HCT116 (cell line): ENCODE data around the gene SLC1A3. TPM values are rescaled to one million over a fixed set of nuclear protein-coding genes. Genes with fewer than 3 reads are reported as not detected.

ENCODE experiments used
- ATAC-seq: fragments of 200-7000 bp; cut with Tn5 transposase; 2 replicates; pipeline ENCODE4 v1.9.1; 2020; ENCODE audit warnings: mild to moderate bottlenecking, moderate library complexity
- BruUV-seq: library from RNA; stranded (reverse); fragments of 400-500 nt; replicated peaks from 2 replicates; lab custom pipeline; 2021; lab: Mats Ljungman, UMichigan
- CTCF ChIA-PET: fragments of 300-600 bp; sonication (Branson Sonifier 250); formaldehyde crosslinking; loops from one replicate; lab custom pipeline; 2021; ENCODE audit warnings: antibody characterized with exemption; lab: Charles Lee
- POLR2A ChIA-PET: fragments of 300-600, 350-600 bp; sonication (Branson Sonifier 250); formaldehyde crosslinking; loops from one replicate; lab custom pipeline; 2021; ENCODE audit warnings: antibody characterized with exemption; lab: Charles Lee
- RAD21 ChIA-PET, 2 experiments: fragments of 300-600 bp; sonication (Branson Sonifier 250); formaldehyde crosslinking; loops; one replicate each; lab custom pipeline; 2023; ENCODE audit warnings: low total read pairs in 2 of 2; ENCODE audit not compliant: uncharacterized antibody in 2 of 2, unreplicated experiment in 2 of 2, low non-redundant PET in 1 of 2; lab: Charles Lee
- DNase-seq: peaks from one replicate; pipeline ENCODE4 v3.0.0-alpha.2; 2010; ENCODE audit warnings: low read depth, low spot score
- H2AFZ ChIP-seq: fragments of 200-600 bp; shearing (Covaris generic), sonication (generic); 2 replicates; pipeline ENCODE4 v1.6.1; 2017; ENCODE audit warnings: low read depth, mixed run types, mixed read lengths, antibody characterized with exemption, low read length; ENCODE audit not compliant: poor library complexity, severe bottlenecking
- H3K27ac ChIP-seq: 2 replicates; pipeline ENCODE4 v1.5.1; 2012; ENCODE audit warnings: low read depth, low read length
- H3K27me3 ChIP-seq: fragments of 200-600 bp; sonication (generic); 2 replicates; pipeline ENCODE4 v1.6.1; 2016; ENCODE audit warnings: mixed run types, low read length, mixed read lengths; ENCODE audit not compliant: insufficient read depth
- H3K36me3 ChIP-seq, 2 experiments: fragments of 200-500 bp in 1 of 2; fragments of 200-600 bp in 1 of 2; sonication (Bioruptor generic) in 1 of 2; sonication (generic) in 1 of 2; 2 replicates each; pipeline versions ENCODE4 v1.5.1 to v1.6.1; 2014 to 2016; ENCODE audit warnings: low read length in 2 of 2, inconsistent platforms in 1 of 2, mixed read lengths in 1 of 2, mixed run types in 1 of 2; ENCODE audit not compliant: insufficient read depth in 2 of 2, control insufficient read depth in 1 of 2
- H3K4me1 ChIP-seq, 2 experiments: fragments of 200-600 bp in 1 of 2; sonication (generic) in 1 of 2; 2 replicates each; pipeline versions ENCODE4 v1.5.1 to v1.6.1; 2012 to 2017; ENCODE audit warnings: low read length in 2 of 2, inconsistent platforms in 1 of 2, mild to moderate bottlenecking in 1 of 2, mixed read lengths in 1 of 2, mixed run types in 1 of 2, moderate library complexity in 1 of 2; ENCODE audit not compliant: insufficient read depth in 2 of 2, control insufficient read depth in 1 of 2
- H3K4me2 ChIP-seq: fragments of 200-600 bp; sonication (generic); 2 replicates; pipeline ENCODE4 v1.6.1; 2017; ENCODE audit warnings: mixed run types, low read length, mixed read lengths
- H3K4me3 ChIP-seq, 2 experiments: fragments of 200-600 bp in 1 of 2; sonication (generic) in 1 of 2; replicated peaks in 1 of 2; 2 replicates each; pipeline ENCODE4 v1.5.1; 2011 to 2016; ENCODE audit warnings: low read length in 2 of 2, control low read depth in 1 of 2, low read depth in 1 of 2, mild to moderate bottlenecking in 1 of 2, mixed read lengths in 1 of 2, mixed run types in 1 of 2
- H3K79me2 ChIP-seq: fragments of 200-600 bp; sonication (generic); 2 replicates; pipeline ENCODE4 v1.6.1; 2017; ENCODE audit warnings: mild to moderate bottlenecking, mixed run types, low read length, moderate library complexity, mixed read lengths; ENCODE audit not compliant: insufficient read depth
- H3K9ac ChIP-seq: fragments of 200-600 bp; sonication (generic); 2 replicates; pipeline ENCODE4 v1.6.1; 2016; ENCODE audit warnings: low read length, mixed read lengths
- H3K9me2 ChIP-seq: fragments of 200-600 bp; sonication (generic), shearing (Covaris generic); 2 replicates; pipeline ENCODE4 v1.6.1; 2017; ENCODE audit warnings: mixed run types, mild to moderate bottlenecking, moderate library complexity; ENCODE audit not compliant: insufficient read depth
- H3K9me3 ChIP-seq, 2 experiments: fragments of 200-500 bp in 1 of 2; fragments of 200-600 bp in 1 of 2; sonication (Bioruptor generic) in 1 of 2; sonication (generic) in 1 of 2; 2 replicates each; pipeline ENCODE4 v1.6.1; 2014 to 2017; ENCODE audit warnings: low read length in 2 of 2, mixed read lengths in 2 of 2, inconsistent platforms in 1 of 2, low read depth in 1 of 2, mild to moderate bottlenecking in 1 of 2, mixed run types in 1 of 2, moderate library complexity in 1 of 2; ENCODE audit not compliant: control insufficient read depth in 1 of 2, insufficient read depth in 1 of 2
- H4K20me1 ChIP-seq: fragments of 200-600 bp; sonication (generic), shearing (Covaris generic); 2 replicates; pipeline ENCODE4 v1.6.1; 2017; ENCODE audit warnings: mixed run types, mild to moderate bottlenecking, moderate library complexity; ENCODE audit not compliant: insufficient read depth
- CEBPB ChIP-seq: IDR thresholded peaks from 2 replicates; pipeline ENCODE4 v1.6.1; 2012; ENCODE audit warnings: low read depth
- EGR1 ChIP-seq: IDR thresholded peaks from 2 replicates; pipeline ENCODE4 v1.6.1; 2012; ENCODE audit warnings: low read depth
- ELF1 ChIP-seq: IDR thresholded peaks from 2 replicates; pipeline ENCODE4 v1.6.1; 2012; ENCODE audit warnings: low read depth, borderline replicate concordance
- EZH2 ChIP-seq: fragments of 200-600 bp; sonication (generic); IDR thresholded peaks from 2 replicates; pipeline ENCODE4 v1.6.1; 2017; ENCODE audit warnings: antibody characterized with exemption, mixed run types
- EZH2phosphoT487 ChIP-seq: fragments of 200-600 bp; IDR thresholded peaks from 2 replicates; pipeline ENCODE4 v1.6.1; 2018; ENCODE audit warnings: antibody characterized with exemption, borderline replicate concordance
- RAD21 ChIP-seq: IDR thresholded peaks from 2 replicates; pipeline ENCODE4 v1.6.1; 2012; ENCODE audit warnings: low read depth, mild to moderate bottlenecking
- SIN3A ChIP-seq: IDR thresholded peaks from 2 replicates; pipeline ENCODE4 v1.6.1; 2012; ENCODE audit warnings: low read depth
- SRF ChIP-seq: IDR thresholded peaks from 2 replicates; pipeline ENCODE4 v1.6.1; 2012; ENCODE audit warnings: low read depth
- YY1 ChIP-seq: IDR thresholded peaks from 2 replicates; pipeline ENCODE4 v1.6.1; 2011; ENCODE audit warnings: low read length, low read depth, moderate library complexity, mild to moderate bottlenecking; ENCODE audit not compliant: insufficient replicate concordance; ENCODE audit errors: extremely low read depth
- intact Hi-C: fragments of 100-400 bp; cut with micrococcal nuclease; formaldehyde crosslinking; loops from 2 replicates; pipeline ENCODE4 v1.10.0; 2022
- total RNA-seq: library from RNA; stranded (reverse); gene quantifications from one replicate; pipeline ENCODE4 v1.2.1, GENCODE V29; 2021; ENCODE audit not compliant: unreplicated experiment
- TF ChIP-seq, protein P1 (sequence below): IDR thresholded peaks from 2 replicates; pipeline ENCODE4 v1.6.1; 2012; ENCODE audit warnings: low read depth
- TF ChIP-seq, protein P2 (sequence below): IDR thresholded peaks from 2 replicates; pipeline ENCODE4 v1.6.1; 2011; ENCODE audit warnings: mild to moderate bottlenecking, low read length, moderate library complexity; ENCODE audit not compliant: insufficient replicate concordance; ENCODE audit errors: extremely low read depth
- TF ChIP-seq, protein P3 (sequence below): IDR thresholded peaks from 2 replicates; pipeline ENCODE4 v1.6.1; 2012

Gene SLC1A3
- total RNA-seq, 1 experiment from 2014 or later = 12.9 TPM

DNA sequence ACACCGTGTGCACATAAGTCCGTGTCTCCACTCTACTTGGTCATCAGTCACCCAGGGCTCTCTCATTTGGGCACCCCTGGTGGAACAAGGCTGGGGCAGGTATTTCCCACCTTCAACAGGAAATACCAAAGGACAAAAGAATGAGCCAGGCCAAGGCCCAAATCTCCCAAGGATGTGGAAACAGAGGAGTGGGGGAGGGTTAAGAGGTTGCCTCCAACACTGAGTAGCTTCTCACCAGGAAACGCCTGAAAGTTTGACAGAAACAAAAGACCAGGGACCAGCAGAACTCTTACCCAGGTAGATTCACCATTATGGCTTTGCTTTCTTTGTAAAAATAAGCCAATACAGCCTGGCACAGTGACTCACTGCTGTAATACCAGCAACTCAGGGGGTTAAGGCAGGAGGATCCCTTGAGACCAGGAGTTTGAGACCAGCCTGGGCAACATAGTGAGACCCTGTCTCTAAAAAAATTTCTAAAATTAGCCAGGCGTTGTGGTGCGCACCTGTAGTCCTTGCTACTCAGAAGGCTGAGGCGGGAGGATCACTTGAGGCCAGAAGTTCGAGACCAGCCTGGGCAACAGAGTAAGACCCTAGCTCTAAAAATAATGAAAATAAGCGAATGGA lies 12.7 kb downstream of the SLC1A3 start:
- Histone ChIP-seq H3K4me3 (no peak overlapping the region), H3K4me2 (peak overlapping the region; percentile 25), H3K9ac (no peak overlapping the region), H2AFZ (no peak overlapping the region), H3K9me2 (no peaks in the 10 kb centered on the region), H3K4me1 (peaks cover 0 to 9% of the 10 kb centered on the region in 2 experiments; a peak in 2 of 4 replicates), H3K9me3 (no peaks in the 10 kb centered on the region), H3K79me2 (no peaks in the 10 kb centered on the region), H3K27me3 (no peaks in the 10 kb centered on the region), H3K36me3 (no peaks in the 10 kb centered on the region), H3K27ac (no peak overlapping the region), H4K20me1 (no peaks in the 10 kb centered on the region)
- RAD21 ChIA-PET = no interaction called here
- ATAC-seq (no peak), DNase-seq (no peak)
- CTCF ChIA-PET = no interaction called here
- intact Hi-C loops = no loop called here
- no peak for TF ChIP-seq CEBPB
- TF ChIP-seq, protein P1, sequence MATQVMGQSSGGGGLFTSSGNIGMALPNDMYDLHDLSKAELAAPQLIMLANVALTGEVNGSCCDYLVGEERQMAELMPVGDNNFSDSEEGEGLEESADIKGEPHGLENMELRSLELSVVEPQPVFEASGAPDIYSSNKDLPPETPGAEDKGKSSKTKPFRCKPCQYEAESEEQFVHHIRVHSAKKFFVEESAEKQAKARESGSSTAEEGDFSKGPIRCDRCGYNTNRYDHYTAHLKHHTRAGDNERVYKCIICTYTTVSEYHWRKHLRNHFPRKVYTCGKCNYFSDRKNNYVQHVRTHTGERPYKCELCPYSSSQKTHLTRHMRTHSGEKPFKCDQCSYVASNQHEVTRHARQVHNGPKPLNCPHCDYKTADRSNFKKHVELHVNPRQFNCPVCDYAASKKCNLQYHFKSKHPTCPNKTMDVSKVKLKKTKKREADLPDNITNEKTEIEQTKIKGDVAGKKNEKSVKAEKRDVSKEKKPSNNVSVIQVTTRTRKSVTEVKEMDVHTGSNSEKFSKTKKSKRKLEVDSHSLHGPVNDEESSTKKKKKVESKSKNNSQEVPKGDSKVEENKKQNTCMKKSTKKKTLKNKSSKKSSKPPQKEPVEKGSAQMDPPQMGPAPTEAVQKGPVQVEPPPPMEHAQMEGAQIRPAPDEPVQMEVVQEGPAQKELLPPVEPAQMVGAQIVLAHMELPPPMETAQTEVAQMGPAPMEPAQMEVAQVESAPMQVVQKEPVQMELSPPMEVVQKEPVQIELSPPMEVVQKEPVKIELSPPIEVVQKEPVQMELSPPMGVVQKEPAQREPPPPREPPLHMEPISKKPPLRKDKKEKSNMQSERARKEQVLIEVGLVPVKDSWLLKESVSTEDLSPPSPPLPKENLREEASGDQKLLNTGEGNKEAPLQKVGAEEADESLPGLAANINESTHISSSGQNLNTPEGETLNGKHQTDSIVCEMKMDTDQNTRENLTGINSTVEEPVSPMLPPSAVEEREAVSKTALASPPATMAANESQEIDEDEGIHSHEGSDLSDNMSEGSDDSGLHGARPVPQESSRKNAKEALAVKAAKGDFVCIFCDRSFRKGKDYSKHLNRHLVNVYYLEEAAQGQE = no peak
- TF ChIP-seq, protein P2, sequence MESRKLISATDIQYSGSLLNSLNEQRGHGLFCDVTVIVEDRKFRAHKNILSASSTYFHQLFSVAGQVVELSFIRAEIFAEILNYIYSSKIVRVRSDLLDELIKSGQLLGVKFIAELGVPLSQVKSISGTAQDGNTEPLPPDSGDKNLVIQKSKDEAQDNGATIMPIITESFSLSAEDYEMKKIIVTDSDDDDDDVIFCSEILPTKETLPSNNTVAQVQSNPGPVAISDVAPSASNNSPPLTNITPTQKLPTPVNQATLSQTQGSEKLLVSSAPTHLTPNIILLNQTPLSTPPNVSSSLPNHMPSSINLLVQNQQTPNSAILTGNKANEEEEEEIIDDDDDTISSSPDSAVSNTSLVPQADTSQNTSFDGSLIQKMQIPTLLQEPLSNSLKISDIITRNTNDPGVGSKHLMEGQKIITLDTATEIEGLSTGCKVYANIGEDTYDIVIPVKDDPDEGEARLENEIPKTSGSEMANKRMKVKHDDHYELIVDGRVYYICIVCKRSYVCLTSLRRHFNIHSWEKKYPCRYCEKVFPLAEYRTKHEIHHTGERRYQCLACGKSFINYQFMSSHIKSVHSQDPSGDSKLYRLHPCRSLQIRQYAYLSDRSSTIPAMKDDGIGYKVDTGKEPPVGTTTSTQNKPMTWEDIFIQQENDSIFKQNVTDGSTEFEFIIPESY = no peak
- TF ChIP-seq EZH2 = no peak
- no peak for TF ChIP-seq EZH2phosphoT487
- no peak for TF ChIP-seq SIN3A
- TF ChIP-seq YY1 = no peak
- TF ChIP-seq EGR1 = no peak
- no peak for TF ChIP-seq ELF1
- TF ChIP-seq, protein P3, sequence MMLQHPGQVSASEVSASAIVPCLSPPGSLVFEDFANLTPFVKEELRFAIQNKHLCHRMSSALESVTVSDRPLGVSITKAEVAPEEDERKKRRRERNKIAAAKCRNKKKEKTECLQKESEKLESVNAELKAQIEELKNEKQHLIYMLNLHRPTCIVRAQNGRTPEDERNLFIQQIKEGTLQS = no peak
- TF ChIP-seq RAD21 = no peak
- no peak for TF ChIP-seq SRF
- no TSS peak for BruUV-seq
- POLR2A ChIA-PET = no interaction called here
